NAMALWA (cell line): Measurements from ENCODE around the gene MUC4.
"Not testable (repeated sequence)": the region's sequence is repeated elsewhere in the genome, so short reads cannot be mapped to it uniquely, and the experiment has no call there.

Source experiments
- DNase-seq: peaks from one replicate; pipeline ENCODE4 v3.0.0-alpha.2; 2015; ENCODE audit warnings: low spot score

MUC4 gene

GRCh38 chr3:195744437-195744836, 67.3 kb downstream of the MUC4 start:
- DNase-seq = no peak

GRCh38 chr3:195739561-195740111, 72.1 kb downstream of the MUC4 start:
- DNase-seq = no peak

GRCh38 chr3:195738274-195739044, 73.3 kb downstream of the MUC4 start:
- DNase-seq = no peak

GRCh38 chr3:195737782-195738181, 73.9 kb downstream of the MUC4 start:
- DNase-seq = not testable (repeated sequence)

- DNase-seq = no peak
Observed at GRCh38 chr3:195736866-195737490, 74.8 kb downstream of the MUC4 start.

GRCh38 chr3:195735036-195735695, 76.6 kb downstream of the MUC4 start:
- DNase-seq = no peak

- DNase-seq = no peak
Observed at GRCh38 chr3:195732940-195733339, 78.8 kb downstream of the MUC4 start.

- DNase-seq = no peak
Observed at GRCh38 chr3:195731356-195731905, 80.3 kb downstream of the MUC4 start.

GRCh38 chr3:195729476-195730251, 82.1 kb downstream of the MUC4 start:
- DNase-seq = no peak

- DNase-seq = not testable (repeated sequence)
Observed at GRCh38 chr3:195728789-195729188, 82.9 kb downstream of the MUC4 start.

- DNase-seq = no peak
Observed at GRCh38 chr3:195727606-195728195, 84.0 kb downstream of the MUC4 start.

GRCh38 chr3:195725916-195726740, 85.6 kb downstream of the MUC4 start:
- DNase-seq = not testable (repeated sequence)

- DNase-seq = not testable (repeated sequence)
Observed at GRCh38 chr3:195724363-195724762, 87.4 kb downstream of the MUC4 start.

GRCh38 chr3:195722996-195723345, 88.8 kb downstream of the MUC4 start:
- not testable (repeated sequence) for DNase-seq

GRCh38 chr3:195722139-195722995, 89.4 kb downstream of the MUC4 start:
- not testable (repeated sequence) for DNase-seq

GRCh38 chr3:195720831-195721506, 90.8 kb downstream of the MUC4 start, which contains the start of gene MUC20:
Gene MUC20 (plus strand): TSS chr3:195720978. CDS start chr3:195721008, 30 bp downstream.
- DNase-seq = not testable (repeated sequence)

- DNase-seq = not testable (repeated sequence)
Observed at GRCh38 chr3:195719514-195720254, 92.0 kb downstream of the MUC4 start.

- DNase-seq = no peak
Observed at GRCh38 chr3:195718477-195718984, 93.2 kb downstream of the MUC4 start.
